GM18519 (cell line): ENCODE measurements around the gene FLOT1.

Experiments used
- ATAC-seq: cut with Tn5 transposase; IDR thresholded peaks from one replicate; pipeline ENCODE4 v1.9.1; 2021; ENCODE audit warnings: mild to moderate bottlenecking, moderate library complexity; ENCODE audit not compliant: unreplicated experiment, low FRiP score

FLOT1 gene, protein sequence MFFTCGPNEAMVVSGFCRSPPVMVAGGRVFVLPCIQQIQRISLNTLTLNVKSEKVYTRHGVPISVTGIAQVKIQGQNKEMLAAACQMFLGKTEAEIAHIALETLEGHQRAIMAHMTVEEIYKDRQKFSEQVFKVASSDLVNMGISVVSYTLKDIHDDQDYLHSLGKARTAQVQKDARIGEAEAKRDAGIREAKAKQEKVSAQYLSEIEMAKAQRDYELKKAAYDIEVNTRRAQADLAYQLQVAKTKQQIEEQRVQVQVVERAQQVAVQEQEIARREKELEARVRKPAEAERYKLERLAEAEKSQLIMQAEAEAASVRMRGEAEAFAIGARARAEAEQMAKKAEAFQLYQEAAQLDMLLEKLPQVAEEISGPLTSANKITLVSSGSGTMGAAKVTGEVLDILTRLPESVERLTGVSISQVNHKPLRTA

DNA sequence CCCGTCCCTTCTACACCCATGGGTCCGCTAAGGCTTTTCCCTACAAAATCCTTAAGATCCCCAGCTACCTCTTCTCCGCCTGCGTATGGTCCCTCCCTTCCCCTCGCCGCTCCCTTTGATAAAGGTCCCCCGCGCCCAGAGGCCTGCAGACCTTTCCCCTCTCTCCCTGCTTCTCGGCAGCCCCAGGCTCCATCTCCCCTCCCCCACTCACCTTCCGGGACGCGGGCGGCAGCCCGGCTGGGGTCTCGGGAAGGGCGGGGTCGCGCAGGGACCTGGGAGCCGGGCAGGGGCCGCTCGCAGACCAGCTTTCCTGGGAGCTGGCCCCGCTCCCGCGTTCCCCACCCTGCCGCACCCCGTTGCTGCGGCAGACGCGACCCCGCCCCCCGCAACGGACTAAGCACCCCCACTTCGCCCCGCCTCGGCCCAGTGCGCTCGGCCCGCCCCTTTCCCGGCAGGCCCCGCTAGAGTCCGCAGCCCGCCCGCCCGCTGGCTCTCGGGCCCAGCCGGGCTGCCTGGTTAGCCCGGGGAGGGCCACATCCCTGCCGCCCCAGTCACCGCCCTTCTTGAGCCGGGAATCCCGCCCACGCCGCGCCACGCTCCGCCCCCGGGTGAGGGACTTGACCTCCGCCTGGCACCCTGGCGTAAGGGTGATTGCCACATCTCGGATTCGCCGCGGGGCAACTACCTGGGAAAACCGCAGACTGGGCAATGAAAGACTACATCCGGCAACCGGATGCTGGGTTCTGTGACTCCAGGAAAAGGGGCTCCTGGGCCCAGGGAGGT lies at the start of gene FLOT1:
TSS of gene FLOT1 (minus strand) at position 372 of the 783 bp plus-strand sequence. CDS start 498 bp downstream, outside the sequence.
- no peak for ATAC-seq

DNA sequence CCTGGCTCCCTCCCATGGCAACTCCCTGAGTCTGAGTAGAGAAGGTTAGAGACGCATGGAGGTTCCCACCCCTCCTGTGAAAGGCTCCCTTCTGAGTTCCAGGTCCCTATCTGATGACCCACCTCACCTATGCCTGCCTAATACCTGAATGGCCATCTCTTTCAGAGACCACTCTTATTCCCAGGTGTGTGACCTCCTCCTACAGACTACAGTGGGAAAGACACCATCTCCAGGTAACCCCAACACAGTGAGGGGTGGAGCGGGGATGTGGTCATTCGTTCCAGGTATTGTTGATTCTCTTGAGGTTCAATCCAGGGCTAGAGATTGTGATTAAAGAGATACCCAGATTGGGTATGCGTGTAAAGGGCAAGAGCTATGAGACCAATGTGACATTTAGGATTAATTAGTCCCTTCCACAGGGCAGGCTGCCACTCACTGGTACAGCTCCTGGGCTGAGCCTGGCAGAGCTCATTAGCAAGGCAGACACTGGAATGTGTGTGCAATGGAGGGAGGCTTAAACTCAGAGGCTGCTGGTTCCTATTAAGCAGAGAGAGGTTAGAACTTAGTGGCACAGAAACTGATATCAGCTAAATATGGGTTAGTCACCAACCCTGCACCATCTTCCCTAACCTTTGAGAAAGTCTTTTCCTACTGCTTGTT lies 48.4 kb upstream of the FLOT1 start:
- no peak for ATAC-seq

DNA sequence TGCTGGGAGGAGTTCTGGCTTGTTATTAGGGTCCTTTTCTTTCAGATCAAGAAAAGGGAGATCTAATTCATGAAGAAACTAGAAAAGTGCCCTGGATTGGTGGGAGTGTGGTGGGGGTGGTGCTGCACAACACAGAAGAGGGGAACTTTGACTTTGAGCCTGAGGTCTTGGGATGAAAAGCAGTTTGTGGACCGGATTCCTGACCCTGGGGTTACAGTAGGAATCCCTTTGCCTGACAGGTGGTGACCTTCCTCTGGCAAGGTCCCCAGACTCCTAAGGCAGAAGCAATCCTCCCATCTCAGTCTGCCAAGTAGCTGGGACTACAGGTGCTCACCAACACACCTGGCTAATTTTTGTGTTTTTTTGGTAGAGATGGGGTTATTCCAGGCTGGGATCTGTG lies 47.1 kb upstream of the FLOT1 start:
- ATAC-seq: no peak

DNA sequence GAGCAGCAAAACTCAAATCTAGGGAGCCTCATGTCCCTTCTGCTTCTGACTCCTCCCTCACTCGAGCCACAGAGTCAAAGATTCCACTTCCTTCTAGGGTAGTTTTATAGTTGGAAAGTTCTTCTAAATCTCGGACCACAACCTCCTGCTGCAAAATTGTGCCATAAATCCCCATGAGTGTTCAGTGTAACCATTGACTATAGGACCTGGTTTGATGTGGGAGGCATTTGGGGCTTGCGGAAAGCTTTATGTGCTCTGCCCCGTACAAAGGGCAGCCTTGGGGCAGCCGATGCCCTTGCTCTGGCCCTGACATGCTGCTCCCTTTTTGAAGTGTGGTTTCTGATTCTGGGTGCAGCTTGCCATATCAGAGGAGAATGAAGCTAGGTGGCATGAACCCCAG lies 45.5 kb upstream of the FLOT1 start:
- ATAC-seq: no peak

DNA sequence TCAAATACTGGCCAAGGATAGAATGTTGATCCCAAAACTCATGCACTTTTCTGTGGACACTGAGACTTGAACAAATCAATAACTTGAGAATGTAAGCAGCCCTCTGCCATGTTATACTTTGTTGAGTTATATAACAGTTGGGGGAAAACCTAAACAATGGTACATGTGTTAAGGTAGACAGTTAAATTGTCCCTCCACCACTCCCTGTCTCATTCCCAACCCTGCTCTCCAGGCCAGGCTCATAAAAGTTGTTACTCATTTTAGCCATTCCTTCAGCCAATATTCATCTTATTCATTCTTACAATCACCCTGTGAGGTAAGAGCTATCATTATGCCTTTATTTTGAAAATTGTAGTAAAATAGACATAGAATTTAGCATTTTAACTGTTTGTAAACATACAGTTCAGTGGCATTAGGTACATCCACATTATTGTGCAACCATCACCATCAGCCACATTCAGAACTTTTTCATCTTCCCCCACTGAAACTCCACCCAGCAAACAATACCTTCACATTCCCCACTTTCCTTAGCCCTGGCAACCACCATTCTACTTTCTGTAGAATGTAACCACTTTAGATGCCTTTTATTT lies 40.0 kb upstream of the FLOT1 start:
- ATAC-seq: no peak

DNA sequence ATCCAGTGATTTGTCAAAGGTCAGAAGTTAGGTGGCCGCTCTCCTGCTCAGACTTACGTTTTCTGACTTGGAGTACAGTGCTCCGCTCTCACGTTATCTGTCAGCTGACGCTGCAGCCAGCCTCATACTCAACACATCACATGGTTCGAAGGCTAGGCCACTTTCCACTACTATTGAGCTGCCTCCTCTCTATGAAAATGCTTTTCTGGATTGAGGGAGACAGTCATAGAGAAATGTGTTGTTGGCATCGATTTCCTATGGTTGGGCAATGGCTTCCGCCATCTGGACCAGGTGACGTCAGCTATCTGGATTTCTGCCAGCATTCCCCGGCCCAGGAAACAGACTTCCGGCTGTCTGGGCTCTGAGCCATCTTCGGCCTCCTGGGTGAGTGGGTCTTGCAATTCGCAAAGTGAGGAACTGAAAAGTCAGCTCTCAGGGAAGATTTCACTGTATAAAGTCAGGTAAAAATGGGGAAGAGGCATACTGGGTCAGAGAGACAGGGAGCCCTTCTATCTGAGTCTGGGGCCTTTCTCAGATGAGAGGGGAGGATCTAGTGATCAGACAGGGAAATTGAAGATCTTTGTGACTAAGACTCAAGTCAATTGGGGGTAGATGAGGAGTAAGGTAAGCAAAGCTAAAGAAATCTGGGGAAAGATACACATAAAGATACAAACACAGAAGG lies 39.4 kb upstream of the FLOT1 start:
- ATAC-seq: no peak

DNA sequence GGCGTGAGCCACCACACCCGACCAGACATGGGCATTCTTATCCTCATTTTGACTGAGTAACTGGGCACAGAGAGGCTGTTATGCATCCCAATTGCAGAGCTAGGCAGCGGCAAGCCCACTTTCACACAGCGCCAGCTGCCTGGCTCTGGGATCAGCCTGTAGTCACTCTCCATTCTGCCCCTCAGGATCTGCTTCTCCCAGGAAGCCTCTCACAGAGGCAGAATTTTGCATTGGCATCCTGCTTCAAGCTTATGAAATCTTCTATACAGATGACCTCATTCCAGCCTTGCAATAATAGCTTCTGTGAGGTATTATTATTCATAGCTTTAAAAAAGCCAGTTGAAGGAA lies 38.9 kb upstream of the FLOT1 start:
- no peak for ATAC-seq

DNA sequence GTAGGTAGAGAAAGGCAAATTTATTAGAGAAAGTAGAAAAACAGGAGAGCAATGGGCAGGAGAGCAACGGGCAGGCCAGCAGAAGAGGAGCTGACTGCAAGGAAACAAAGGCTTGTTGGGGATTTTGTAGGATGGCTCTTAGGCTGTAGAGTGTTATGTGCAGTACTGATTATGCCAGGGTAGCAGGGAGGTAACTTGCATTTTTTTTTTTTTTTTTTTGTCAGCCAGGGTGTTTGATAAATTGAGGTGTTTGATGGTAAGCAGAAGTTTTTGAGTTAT lies 38.1 kb upstream of the FLOT1 start:
- ATAC-seq: no peak

DNA sequence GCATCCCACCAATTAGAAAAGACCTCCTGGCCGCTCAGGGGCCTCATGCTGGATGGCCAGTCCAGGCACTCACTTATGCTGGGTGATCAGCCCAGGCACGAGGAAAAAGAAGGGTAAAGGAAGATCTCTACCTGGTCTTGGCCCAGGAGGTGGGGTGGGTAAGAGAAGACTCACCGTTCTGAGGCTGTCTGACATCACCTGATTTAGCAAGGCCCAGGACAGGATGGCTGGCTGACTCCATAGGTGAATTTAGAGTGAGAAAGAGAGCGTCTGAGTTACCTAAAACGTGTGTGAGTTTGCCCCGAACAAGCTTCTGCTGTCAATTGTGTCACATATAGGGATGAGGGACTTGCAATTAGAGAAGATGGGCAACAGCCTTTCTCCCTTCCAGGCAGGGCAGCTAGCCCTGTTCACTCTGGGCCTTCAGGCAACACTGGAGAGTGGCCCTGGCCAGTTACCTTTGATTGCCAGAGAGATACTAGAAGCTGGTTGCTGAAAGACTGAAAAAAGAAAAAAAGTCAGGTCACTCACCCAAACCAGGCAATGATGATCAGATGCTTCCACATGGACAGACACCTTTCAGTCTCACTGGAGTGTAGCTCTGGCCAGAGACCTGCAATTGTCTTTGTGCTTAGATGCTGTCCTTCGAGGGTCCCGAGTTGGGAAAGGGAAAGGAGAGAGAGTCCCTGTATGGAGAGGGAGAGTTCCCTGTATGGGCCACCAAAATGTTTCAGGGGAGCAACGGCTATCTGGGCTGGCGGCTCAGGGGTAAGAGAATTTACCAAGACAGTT lies 37.6 kb upstream of the FLOT1 start:
- no peak for ATAC-seq

DNA sequence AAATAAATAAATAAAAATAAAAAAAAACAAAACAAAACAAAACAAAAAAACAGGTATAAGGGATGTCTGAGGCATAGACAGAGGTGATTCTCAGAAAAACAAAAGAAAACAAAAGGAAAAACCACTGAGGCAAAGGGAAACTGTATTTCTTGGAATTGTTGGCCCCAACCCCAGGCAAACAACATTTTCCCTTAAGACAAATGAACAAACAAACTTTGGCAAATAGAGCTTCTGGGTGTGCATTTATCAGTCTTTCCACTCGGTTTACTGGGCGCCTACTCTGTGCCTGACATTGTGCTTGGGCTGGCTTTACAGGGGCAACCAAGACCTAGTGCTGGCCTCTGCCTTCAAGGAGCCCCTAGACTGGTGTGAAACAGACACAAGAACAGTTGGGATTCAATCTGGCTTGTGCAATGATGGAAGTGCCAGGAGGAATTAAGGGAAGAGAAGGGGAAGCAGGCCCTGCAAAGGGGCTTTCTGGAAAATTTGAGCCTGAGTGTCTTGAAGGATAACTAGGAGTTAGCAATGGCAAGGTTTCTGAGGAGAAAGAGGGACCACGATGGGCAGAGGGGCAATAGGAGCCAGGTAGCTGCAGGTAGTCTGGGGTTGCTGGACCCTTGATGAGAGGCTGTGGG lies 35.6 kb upstream of the FLOT1 start:
- ATAC-seq: no peak

DNA sequence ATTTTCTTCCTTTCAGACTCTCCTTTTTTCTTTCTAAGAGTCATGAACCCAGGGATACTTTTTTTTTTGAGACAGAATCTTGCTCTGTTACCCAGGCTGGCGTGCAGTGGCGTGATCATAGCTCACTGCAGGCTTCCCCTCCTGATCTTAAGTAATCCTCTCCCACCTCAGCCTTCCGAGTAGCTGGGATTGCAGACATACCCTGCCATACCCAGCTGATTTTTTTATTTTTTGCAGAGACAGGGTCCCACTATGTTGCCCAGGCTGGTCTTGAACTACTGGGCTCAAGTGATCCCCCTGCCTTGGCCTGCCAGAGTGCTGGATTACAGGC lies 34.6 kb upstream of the FLOT1 start:
- no peak for ATAC-seq

DNA sequence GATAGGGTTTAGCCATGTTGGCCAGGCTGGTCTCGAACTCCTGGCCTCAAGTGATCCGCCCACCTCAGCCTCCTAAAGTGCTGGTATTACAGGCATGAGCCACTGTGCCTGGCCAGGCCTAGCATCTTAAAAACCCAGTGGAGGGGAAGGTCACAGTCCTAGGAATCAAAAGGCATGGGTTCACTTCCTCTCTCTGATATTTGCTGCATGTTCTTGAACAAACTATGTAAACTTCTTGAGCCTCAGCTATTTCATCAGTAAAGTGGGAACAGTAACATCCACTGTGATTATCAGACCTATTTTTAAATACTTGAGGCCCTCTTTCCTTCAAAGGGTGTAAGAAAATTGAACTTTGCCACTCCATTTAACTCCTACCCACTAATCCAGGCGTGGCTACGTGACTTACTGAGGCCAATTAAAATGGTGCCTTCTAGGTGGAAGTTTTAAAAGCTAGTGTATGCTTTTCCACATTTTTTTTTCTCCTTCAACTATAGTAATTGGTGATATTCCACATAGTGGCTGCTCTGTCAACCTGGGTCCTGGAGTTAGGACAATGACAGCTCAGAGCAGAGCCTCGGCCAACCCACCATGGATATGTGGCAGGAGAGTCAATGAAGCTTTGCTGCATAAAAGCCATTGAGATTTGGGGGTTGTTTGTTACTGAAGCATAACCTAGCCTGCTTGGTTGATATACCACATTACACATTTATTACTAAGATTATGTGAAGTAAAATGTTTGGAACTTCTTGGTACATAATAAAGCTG lies 34.1 kb upstream of the FLOT1 start:
- no peak for ATAC-seq

DNA sequence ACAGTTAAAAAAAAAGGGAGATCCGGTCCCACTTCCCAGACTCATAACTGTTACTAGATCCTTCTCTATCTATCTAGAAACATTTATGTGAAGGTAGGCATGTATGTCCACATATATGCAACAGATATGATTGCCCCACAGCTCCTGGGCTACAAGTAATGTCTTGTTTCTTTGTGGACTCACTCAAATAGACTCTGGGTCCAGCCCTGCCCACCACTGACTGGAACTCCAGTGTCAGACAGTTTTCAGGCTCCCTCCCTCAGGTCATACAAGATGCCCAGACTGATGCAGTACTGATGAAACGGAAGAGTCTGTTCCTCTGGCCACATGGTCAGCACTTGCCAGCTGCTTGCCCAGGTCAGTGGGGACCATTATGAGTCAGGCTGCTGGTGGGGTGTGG lies 32.6 kb upstream of the FLOT1 start:
- ATAC-seq: no peak

DNA sequence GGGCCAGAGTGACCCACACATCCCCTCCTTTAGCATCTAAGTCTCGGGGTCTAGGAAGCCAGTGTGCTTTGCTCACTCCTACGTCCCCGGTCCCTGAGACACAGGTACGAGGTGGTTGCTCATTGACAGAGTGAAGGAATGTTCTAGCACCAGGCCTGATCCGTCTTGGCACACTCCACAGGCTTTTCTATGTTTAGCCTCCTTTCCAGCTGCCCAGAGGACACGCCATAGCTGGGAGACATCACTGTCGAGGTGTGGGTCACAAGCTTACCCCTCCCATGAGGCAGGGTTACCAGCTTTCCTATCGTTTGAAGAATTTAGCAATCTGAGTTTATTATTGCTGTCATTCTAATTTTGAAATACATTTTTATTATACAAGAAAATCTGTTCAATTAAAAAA lies 32.2 kb upstream of the FLOT1 start:
- no peak for ATAC-seq

DNA sequence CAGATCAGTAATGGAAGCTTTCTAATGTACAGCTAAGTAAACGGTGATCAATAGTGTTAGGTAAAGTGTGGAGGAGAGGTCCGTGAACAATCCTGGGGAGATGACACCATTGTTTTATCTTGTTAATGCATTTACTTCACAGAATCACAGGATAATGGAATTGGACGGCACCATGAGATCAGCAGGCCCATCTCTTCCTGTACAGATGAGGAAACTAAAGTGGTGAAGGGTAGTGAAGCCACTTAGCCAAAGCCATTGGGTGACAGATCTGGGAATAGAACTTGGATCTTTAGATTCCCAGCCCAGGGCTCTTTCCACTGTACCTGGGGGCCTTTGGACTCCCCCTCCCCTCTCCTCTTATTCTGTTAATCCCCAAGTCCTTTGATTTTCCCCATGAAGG lies 28.1 kb upstream of the FLOT1 start:
- ATAC-seq: no peak

DNA sequence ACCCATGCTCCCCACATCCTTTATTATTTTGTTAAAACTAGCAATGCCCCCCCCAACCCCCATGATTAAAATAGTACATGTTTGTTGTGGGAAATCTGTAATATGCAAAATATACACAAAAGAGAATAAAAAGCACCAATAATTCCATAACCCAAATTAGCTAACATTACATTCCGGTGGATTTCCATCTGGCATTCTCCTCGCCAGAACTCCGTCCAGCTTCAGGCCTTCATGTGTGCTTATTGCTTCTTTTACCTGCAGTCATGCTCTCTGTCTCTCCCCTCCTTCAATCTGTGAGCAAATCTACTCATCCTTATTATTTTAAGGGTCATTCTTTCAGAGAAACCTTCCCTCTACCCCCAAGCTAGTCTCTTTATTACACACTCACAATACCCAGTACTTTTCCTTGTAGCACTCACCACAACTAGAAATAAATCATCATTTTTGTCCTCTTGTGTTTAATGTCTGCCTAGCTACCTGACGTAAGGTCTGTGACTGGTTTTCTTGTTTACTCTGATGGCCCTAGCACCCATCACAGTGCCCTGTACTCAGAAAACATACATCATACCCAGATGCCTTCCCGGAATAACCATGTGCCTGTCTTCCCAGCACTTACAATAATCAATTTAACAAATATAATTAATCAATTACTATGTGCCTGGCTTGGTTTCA lies 27.5 kb upstream of the FLOT1 start:
- no peak for ATAC-seq

DNA sequence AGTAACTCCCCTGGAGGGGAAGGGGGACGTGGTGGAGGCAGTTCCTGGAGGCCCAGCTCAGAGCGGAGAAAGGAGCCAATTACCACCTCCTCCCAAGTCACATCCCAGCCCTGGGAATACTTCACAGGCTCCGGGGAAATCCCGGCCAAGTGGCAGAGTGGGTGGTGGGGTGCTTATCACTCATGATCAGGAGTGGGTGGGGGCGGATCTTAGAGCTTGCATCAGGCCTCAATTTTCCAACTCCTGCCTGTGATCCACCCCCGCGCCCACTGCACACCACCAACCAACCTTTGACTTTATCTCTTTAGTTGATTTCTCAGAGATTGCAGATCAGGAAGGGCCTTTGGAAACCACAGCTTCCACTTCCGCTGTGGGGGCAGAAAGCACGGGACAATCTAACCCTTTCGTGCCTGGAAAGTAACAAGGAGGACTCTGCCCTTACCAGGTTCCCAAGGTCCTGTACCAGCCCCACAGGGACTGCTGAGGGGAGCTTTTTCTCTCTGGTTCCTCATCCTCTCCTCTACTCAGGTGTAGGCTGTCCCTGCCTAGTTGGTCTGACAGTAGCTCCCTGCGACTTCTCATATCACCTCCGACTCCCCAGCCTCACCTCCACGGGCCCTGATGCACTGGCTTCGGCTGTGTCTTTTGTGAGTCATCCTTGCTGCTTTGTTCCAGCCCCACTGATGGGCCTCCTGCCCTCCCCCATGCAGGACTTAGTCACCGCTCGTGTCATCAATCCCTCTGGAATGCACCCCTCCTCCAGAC lies 26.8 kb upstream of the FLOT1 start:
- no peak for ATAC-seq

DNA sequence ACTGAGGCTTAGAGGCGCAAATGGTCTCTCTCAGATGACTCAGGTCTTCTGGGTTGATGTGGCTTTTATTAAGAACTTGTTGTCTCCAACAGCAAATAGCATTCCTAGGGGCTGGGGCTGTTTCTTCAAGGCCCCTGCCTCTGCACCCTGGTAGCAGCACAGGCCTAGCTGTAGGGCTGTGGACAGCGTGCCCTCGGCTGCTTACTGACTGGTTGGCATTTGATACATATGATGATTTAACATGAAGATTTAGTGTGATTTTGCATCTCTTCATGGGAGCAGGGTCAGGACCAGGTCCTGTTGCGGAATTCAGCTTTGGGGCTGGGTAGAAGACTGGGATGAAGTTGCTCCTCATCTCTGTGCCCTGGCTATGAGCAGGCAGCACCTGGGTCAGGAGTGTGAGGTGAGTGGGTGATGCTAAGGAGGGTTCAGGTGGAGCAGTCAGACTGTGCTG lies 26.2 kb upstream of the FLOT1 start:
- no peak for ATAC-seq
